Measurements from ENCODE around the gene KDM5C.

The KDM5C gene

GRCh38 chrX:53260836-53261235 is 35.8 kb upstream of the KDM5C start:
- no peaks in the 10 kb centered on the region for H3K36me3 ChIP-seq (ENCODE audit: insufficient read depth, low read length)
- no peak overlapping the region for H3K4me2 ChIP-seq (ENCODE audit: low read length)

GRCh38 chrX:53257670-53258423 is 32.8 kb upstream of the KDM5C start:
- no peak overlapping the region for H3K9ac ChIP-seq (ENCODE audit: low read depth, low read length)
- no peak overlapping the region for H3K4me2 ChIP-seq (ENCODE audit: low read length)
- peaks cover 5% of the 10 kb centered on the region for H3K4me1 ChIP-seq (ENCODE audit: control insufficient read depth, insufficient read depth, low read length)
- no peak overlapping the region for H3K4me3 ChIP-seq (ENCODE audit: low read length)
- H3K27me3 ChIP-seq (ENCODE audit: control insufficient read depth, insufficient read depth, low read length), result peaks cover 40% of the 10 kb centered on the region
- no peaks in the 10 kb centered on the region for H3K36me3 ChIP-seq (ENCODE audit: insufficient read depth, low read length)
- no peaks in the 10 kb centered on the region for H3K9me3 ChIP-seq (replicated peaks; ENCODE audit: low read length)

More at GRCh38 chrX:53260836-53261235, 35.8 kb upstream of the KDM5C start:
- H3K9me3 ChIP-seq (replicated peaks; ENCODE audit: low read length), result no peaks in the 10 kb centered on the region
- H3K4me3 ChIP-seq (ENCODE audit: low read length), result no peak overlapping the region
- peaks cover 25% of the 10 kb centered on the region for H3K27me3 ChIP-seq (ENCODE audit: control insufficient read depth, insufficient read depth, low read length)
- H3K4me1 ChIP-seq (ENCODE audit: control insufficient read depth, insufficient read depth, low read length), result peaks cover 32% of the 10 kb centered on the region
- H3K9ac ChIP-seq (ENCODE audit: low read depth, low read length), result no peak overlapping the region

GRCh38 chrX:53257166-53257565 is 32.2 kb upstream of the KDM5C start:
- no peak overlapping the region for H3K9ac ChIP-seq (ENCODE audit: low read depth, low read length)
- no peak overlapping the region for H3K4me2 ChIP-seq (ENCODE audit: low read length)
- H3K4me3 ChIP-seq (ENCODE audit: low read length), result no peak overlapping the region
- H3K9me3 ChIP-seq (replicated peaks; ENCODE audit: low read length), result no peaks in the 10 kb centered on the region
- H3K4me1 ChIP-seq (ENCODE audit: control insufficient read depth, insufficient read depth, low read length), result no peaks in the 10 kb centered on the region
- H3K36me3 ChIP-seq (ENCODE audit: insufficient read depth, low read length), result no peaks in the 10 kb centered on the region
- H3K27me3 ChIP-seq (ENCODE audit: control insufficient read depth, insufficient read depth, low read length), result peaks cover 39% of the 10 kb centered on the region

GRCh38 chrX:53256446-53257041 is 31.5 kb upstream of the KDM5C start:
- no peaks in the 10 kb centered on the region for H3K9me3 ChIP-seq (replicated peaks; ENCODE audit: low read length)
- no peaks in the 10 kb centered on the region for H3K4me1 ChIP-seq (ENCODE audit: control insufficient read depth, insufficient read depth, low read length)
- no peak overlapping the region for H3K9ac ChIP-seq (ENCODE audit: low read depth, low read length)
- peaks cover 35% of the 10 kb centered on the region for H3K27me3 ChIP-seq (ENCODE audit: control insufficient read depth, insufficient read depth, low read length)
- H3K4me2 ChIP-seq (ENCODE audit: low read length), result no peak overlapping the region
- no peak overlapping the region for H3K4me3 ChIP-seq (ENCODE audit: low read length)
- H3K36me3 ChIP-seq (ENCODE audit: insufficient read depth, low read length), result no peaks in the 10 kb centered on the region

- Histone ChIP-seq H3K9me3 (replicated peaks; ENCODE audit: low read length) (no peaks in the 10 kb centered on the region), H3K36me3 (ENCODE audit: insufficient read depth, low read length) (no peaks in the 10 kb centered on the region), H3K4me3 (ENCODE audit: low read length) (no peak overlapping the region), H3K4me1 (ENCODE audit: control insufficient read depth, insufficient read depth, low read length) (no peaks in the 10 kb centered on the region), H3K9ac (ENCODE audit: low read depth, low read length) (no peak overlapping the region), H3K4me2 (ENCODE audit: low read length) (no peak overlapping the region), H3K27me3 (ENCODE audit: control insufficient read depth, insufficient read depth, low read length) (peaks cover 35% of the 10 kb centered on the region)
These were observed 30.8 kb upstream of the KDM5C start for GRCh38 chrX:53255738-53256191.

GRCh38 chrX:53254570-53255461 is 29.8 kb upstream of the KDM5C start:
- H3K9ac ChIP-seq (ENCODE audit: low read depth, low read length), result no peak overlapping the region
- H3K27me3 ChIP-seq (ENCODE audit: control insufficient read depth, insufficient read depth, low read length), result peaks cover 28% of the 10 kb centered on the region

GRCh38 chrX:53253293-53254020 is 28.4 kb upstream of the KDM5C start:
- H3K9me3 ChIP-seq (replicated peaks; ENCODE audit: low read length), result no peaks in the 10 kb centered on the region
- H3K4me2 ChIP-seq (ENCODE audit: low read length), result no peak overlapping the region
- H3K36me3 ChIP-seq (ENCODE audit: insufficient read depth, low read length), result no peaks in the 10 kb centered on the region
- no peaks in the 10 kb centered on the region for H3K4me1 ChIP-seq (ENCODE audit: control insufficient read depth, insufficient read depth, low read length)
- H3K9ac ChIP-seq (ENCODE audit: low read depth, low read length), result no peak overlapping the region
- H3K27me3 ChIP-seq (ENCODE audit: control insufficient read depth, insufficient read depth, low read length), result peaks cover 37% of the 10 kb centered on the region
- no peak overlapping the region for H3K4me3 ChIP-seq (ENCODE audit: low read length)

More at GRCh38 chrX:53254570-53255461, 29.8 kb upstream of the KDM5C start:
- Histone ChIP-seq H3K36me3 (ENCODE audit: insufficient read depth, low read length) (no peaks in the 10 kb centered on the region), H3K4me2 (ENCODE audit: low read length) (no peak overlapping the region), H3K4me3 (ENCODE audit: low read length) (no peak overlapping the region), H3K9me3 (replicated peaks; ENCODE audit: low read length) (no peaks in the 10 kb centered on the region), H3K4me1 (ENCODE audit: control insufficient read depth, insufficient read depth, low read length) (no peaks in the 10 kb centered on the region)

- no peak overlapping the region for H3K9ac ChIP-seq (ENCODE audit: low read depth, low read length)
These were observed 26.3 kb upstream of the KDM5C start for GRCh38 chrX:53251307-53251706.

GRCh38 chrX:53250556-53250955 is 25.5 kb upstream of the KDM5C start:
- no peaks in the 10 kb centered on the region for H3K4me1 ChIP-seq (ENCODE audit: control insufficient read depth, insufficient read depth, low read length)
- H3K4me3 ChIP-seq (ENCODE audit: low read length), result no peak overlapping the region
- H3K36me3 ChIP-seq (ENCODE audit: insufficient read depth, low read length), result no peaks in the 10 kb centered on the region
- H3K9me3 ChIP-seq (replicated peaks; ENCODE audit: low read length), result no peaks in the 10 kb centered on the region
- H3K27me3 ChIP-seq (ENCODE audit: control insufficient read depth, insufficient read depth, low read length), result peaks cover 42% of the 10 kb centered on the region
- H3K4me2 ChIP-seq (ENCODE audit: low read length), result no peak overlapping the region
- no peak overlapping the region for H3K9ac ChIP-seq (ENCODE audit: low read depth, low read length)

More at GRCh38 chrX:53251307-53251706, 26.3 kb upstream of the KDM5C start:
- H3K4me3 ChIP-seq (ENCODE audit: low read length), result no peak overlapping the region
- no peak overlapping the region for H3K4me2 ChIP-seq (ENCODE audit: low read length)
- H3K27me3 ChIP-seq (ENCODE audit: control insufficient read depth, insufficient read depth, low read length), result peaks cover 43% of the 10 kb centered on the region
- no peaks in the 10 kb centered on the region for H3K36me3 ChIP-seq (ENCODE audit: insufficient read depth, low read length)
- H3K9me3 ChIP-seq (replicated peaks; ENCODE audit: low read length), result no peaks in the 10 kb centered on the region
- no peaks in the 10 kb centered on the region for H3K4me1 ChIP-seq (ENCODE audit: control insufficient read depth, insufficient read depth, low read length)

GRCh38 chrX:53249408-53250042 is 24.5 kb upstream of the KDM5C start:
- no peaks in the 10 kb centered on the region for H3K9me3 ChIP-seq (replicated peaks; ENCODE audit: low read length)
- H3K4me1 ChIP-seq (ENCODE audit: control insufficient read depth, insufficient read depth, low read length), result no peaks in the 10 kb centered on the region
- peaks cover 33% of the 10 kb centered on the region for H3K27me3 ChIP-seq (ENCODE audit: control insufficient read depth, insufficient read depth, low read length)
- no peaks in the 10 kb centered on the region for H3K36me3 ChIP-seq (ENCODE audit: insufficient read depth, low read length)
- H3K4me2 ChIP-seq (ENCODE audit: low read length), result no peak overlapping the region
- H3K9ac ChIP-seq (ENCODE audit: low read depth, low read length), result no peak overlapping the region
- H3K4me3 ChIP-seq (ENCODE audit: low read length), result no peak overlapping the region

All from skeletal muscle satellite cell (primary cell).